ENCODE results near the gene HNRNPL.

HNRNPL gene

GRCh38 chr19:38893341-38893771 lies 43.6 kb upstream of the HNRNPL start:
- Histone ChIP-seq H3K27ac (ENCODE audit: low read depth, low read length) (no peak overlapping the region), H3K4me2 (ENCODE audit: low read length) (no peak overlapping the region), H3F3A (ENCODE audit: control insufficient read depth, insufficient read depth) (no peaks in the 10 kb centered on the region), H4K20me1 (ENCODE audit: control insufficient read depth, insufficient read depth, low read depth, low read length) (no peaks in the 10 kb centered on the region), H3K4me1 (ENCODE audit: control insufficient read depth, low read length) (peaks cover 2% of the 10 kb centered on the region), H3K36me3 (ENCODE audit: control insufficient read depth, low read length) (no peaks in the 10 kb centered on the region; the same call in 1 of the 2 replicates), H3K4me3 (ENCODE audit: low read length) (no peak overlapping the region), H3K9me2 (replicated peaks; ENCODE audit: control insufficient read depth, low read length) (no peaks in the 10 kb centered on the region), H3K9me3 (ENCODE audit: control insufficient read depth, insufficient read depth, low read length) (no peaks in the 10 kb centered on the region), H3K79me2 (ENCODE audit: control insufficient read depth, low read length) (no peaks in the 10 kb centered on the region), H3K27me3 (ENCODE audit: control insufficient read depth, low read length) (no peaks in the 10 kb centered on the region)
- no peak for TF ChIP-seq CTCF (IDR thresholded peaks at IDR 0.05; ENCODE audit: low read depth, low read length, poor library complexity, severe bottlenecking)

- Histone ChIP-seq H3K27me3 (ENCODE audit: control insufficient read depth, low read length) (no peaks in the 10 kb centered on the region), H4K20me1 (ENCODE audit: control insufficient read depth, insufficient read depth, low read depth, low read length) (no peaks in the 10 kb centered on the region), H3K4me2 (ENCODE audit: low read length) (no peak overlapping the region), H3K9me2 (replicated peaks; ENCODE audit: control insufficient read depth, low read length) (no peaks in the 10 kb centered on the region), H3K79me2 (ENCODE audit: control insufficient read depth, low read length) (no peaks in the 10 kb centered on the region), H3K36me3 (ENCODE audit: control insufficient read depth, low read length) (no peaks in the 10 kb centered on the region; the same call in 1 of the 2 replicates), H3K9me3 (ENCODE audit: control insufficient read depth, insufficient read depth, low read length) (no peaks in the 10 kb centered on the region), H3K4me3 (ENCODE audit: low read length) (no peak overlapping the region), H3K27ac (ENCODE audit: low read depth, low read length) (no peak overlapping the region), H3K4me1 (ENCODE audit: control insufficient read depth, low read length) (no peaks in the 10 kb centered on the region), H3F3A (ENCODE audit: control insufficient read depth, insufficient read depth) (no peaks in the 10 kb centered on the region)
- TF ChIP-seq EZH2phosphoT487 (IDR thresholded peaks at IDR 0.05; ENCODE audit: borderline replicate concordance, low read length) = no peak
- no peak for TF ChIP-seq CTCF (IDR thresholded peaks at IDR 0.05; ENCODE audit: low read depth, low read length, poor library complexity, severe bottlenecking)
These were observed 43.1 kb upstream of the HNRNPL start for GRCh38 chr19:38892841-38893240.

DNA sequence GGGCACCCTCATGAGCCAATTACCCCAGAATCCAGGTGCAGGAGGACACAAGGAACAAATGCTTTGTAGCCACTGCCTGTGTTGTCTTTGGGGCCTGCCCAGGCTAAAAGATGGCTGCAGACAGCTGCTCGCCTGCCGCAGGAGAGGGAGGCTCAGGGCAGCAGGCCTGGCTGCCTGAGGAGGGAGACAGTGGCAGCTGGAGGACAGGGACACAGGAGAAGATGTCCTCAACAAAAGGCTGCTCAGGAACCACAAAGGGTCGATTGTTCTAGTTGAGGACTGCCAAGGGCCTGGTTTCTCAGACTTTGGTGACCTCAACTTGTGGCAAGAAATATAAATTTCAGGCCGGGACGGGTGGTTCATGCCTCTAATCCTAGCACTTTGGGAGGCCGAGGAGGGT lies 42.0 kb upstream of the HNRNPL start:
- Histone ChIP-seq H3F3A (ENCODE audit: control insufficient read depth, insufficient read depth) (no peaks in the 10 kb centered on the region), H3K27ac (ENCODE audit: low read depth, low read length) (no peak overlapping the region), H3K4me3 (ENCODE audit: low read length) (no peak overlapping the region), H3K9me2 (replicated peaks; ENCODE audit: control insufficient read depth, low read length) (no peaks in the 10 kb centered on the region), H3K79me2 (ENCODE audit: control insufficient read depth, low read length) (no peaks in the 10 kb centered on the region), H3K4me1 (ENCODE audit: control insufficient read depth, low read length) (no peaks in the 10 kb centered on the region), H3K27me3 (ENCODE audit: control insufficient read depth, low read length) (no peaks in the 10 kb centered on the region), H3K36me3 (ENCODE audit: control insufficient read depth, low read length) (no peaks in the 10 kb centered on the region; the same call in 1 of the 2 replicates), H3K9me3 (ENCODE audit: control insufficient read depth, insufficient read depth, low read length) (no peaks in the 10 kb centered on the region), H3K4me2 (ENCODE audit: low read length) (no peak overlapping the region), H4K20me1 (ENCODE audit: control insufficient read depth, insufficient read depth, low read depth, low read length) (no peaks in the 10 kb centered on the region)
- TF ChIP-seq EZH2phosphoT487 (IDR thresholded peaks at IDR 0.05; ENCODE audit: borderline replicate concordance, low read length) (no peak), CTCF (IDR thresholded peaks at IDR 0.05; ENCODE audit: low read depth, low read length, poor library complexity, severe bottlenecking) (no peak)

GRCh38 chr19:38890686-38891085 lies 40.9 kb upstream of the HNRNPL start:
- no peaks in the 10 kb centered on the region for H3K9me3 ChIP-seq (ENCODE audit: control insufficient read depth, insufficient read depth, low read length)
- no peaks in the 10 kb centered on the region; the same call in 1 of the 2 replicates for H3K36me3 ChIP-seq (ENCODE audit: control insufficient read depth, low read length)
- no peaks in the 10 kb centered on the region for H3K4me1 ChIP-seq (ENCODE audit: control insufficient read depth, low read length)
- H3K4me3 ChIP-seq (ENCODE audit: low read length) = no peak overlapping the region
- H3K9me2 ChIP-seq (replicated peaks; ENCODE audit: control insufficient read depth, low read length) = no peaks in the 10 kb centered on the region
- no peaks in the 10 kb centered on the region for H4K20me1 ChIP-seq (ENCODE audit: control insufficient read depth, insufficient read depth, low read depth, low read length)
- no peaks in the 10 kb centered on the region for H3K79me2 ChIP-seq (ENCODE audit: control insufficient read depth, low read length)
- H3F3A ChIP-seq (ENCODE audit: control insufficient read depth, insufficient read depth) = no peaks in the 10 kb centered on the region
- H3K27ac ChIP-seq (ENCODE audit: low read depth, low read length) = no peak overlapping the region
- H3K4me2 ChIP-seq (ENCODE audit: low read length) = no peak overlapping the region
- TF ChIP-seq CTCF (IDR thresholded peaks at IDR 0.05; ENCODE audit: low read depth, low read length, poor library complexity, severe bottlenecking) (no peak), EZH2phosphoT487 (IDR thresholded peaks at IDR 0.05; ENCODE audit: borderline replicate concordance, low read length) (no peak)
- no peaks in the 10 kb centered on the region for H3K27me3 ChIP-seq (ENCODE audit: control insufficient read depth, low read length)
